RKO (cell line): ENCODE data around the gene NIN.

Experiments
- DNase-seq: peaks from one replicate; pipeline ENCODE4 v3.0.0-alpha.2; 2016; ENCODE audit warnings: low spot score

Gene NIN

DNA sequence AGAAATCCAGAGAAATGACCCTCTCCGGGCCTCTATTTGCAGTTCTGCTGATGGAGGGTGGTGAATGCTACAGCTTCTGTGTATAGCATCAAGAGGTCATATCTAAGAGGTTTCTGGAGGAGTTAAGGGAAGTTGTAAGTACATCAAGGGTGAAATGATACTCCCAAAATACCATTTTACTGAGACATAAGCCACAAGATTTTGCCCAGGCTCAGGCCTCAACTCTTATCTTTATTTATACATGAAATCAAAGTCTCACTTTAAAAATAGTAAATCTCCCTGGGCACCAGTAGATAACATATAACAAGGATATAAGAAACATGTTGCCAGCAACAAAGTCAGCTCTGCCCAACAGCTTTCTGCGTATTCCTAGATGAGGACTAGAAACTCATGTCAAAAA lies 40.4 kb downstream of the NIN start:
- DNase-seq, result no peak

DNA sequence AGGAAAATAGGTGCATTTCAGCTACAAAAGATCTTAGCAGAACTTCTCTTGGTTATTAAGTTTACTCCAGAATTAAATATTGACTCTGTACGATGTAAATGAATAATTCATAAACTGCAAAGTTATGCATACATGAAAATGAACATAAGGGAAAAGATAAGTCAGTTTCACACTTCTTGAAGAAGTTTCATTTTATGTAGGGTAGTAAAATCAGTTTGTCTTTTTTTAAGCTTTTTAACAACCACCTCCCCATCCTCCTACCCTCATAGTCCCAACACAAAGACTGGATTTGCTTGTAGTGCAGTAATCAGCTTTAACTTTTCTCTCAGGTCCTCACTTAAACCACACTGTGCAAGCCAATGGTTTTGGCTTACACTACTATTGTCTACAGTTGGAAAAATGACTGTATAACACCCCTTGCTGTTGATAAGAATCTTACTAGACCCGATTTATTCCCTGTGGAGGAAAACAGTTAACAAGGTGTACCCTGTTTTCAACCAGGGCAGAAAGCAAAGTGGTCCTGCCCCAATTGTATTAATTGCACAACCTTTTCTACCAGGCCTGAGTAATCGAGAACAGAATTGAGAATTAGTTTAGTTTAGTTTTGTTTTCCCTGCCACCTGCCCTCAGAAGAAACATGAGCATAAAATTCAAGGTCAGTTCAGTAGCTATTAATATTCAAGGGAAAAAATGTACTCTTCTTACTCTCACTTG lies 44.1 kb downstream of the NIN start:
- DNase-seq, result no peak

DNA sequence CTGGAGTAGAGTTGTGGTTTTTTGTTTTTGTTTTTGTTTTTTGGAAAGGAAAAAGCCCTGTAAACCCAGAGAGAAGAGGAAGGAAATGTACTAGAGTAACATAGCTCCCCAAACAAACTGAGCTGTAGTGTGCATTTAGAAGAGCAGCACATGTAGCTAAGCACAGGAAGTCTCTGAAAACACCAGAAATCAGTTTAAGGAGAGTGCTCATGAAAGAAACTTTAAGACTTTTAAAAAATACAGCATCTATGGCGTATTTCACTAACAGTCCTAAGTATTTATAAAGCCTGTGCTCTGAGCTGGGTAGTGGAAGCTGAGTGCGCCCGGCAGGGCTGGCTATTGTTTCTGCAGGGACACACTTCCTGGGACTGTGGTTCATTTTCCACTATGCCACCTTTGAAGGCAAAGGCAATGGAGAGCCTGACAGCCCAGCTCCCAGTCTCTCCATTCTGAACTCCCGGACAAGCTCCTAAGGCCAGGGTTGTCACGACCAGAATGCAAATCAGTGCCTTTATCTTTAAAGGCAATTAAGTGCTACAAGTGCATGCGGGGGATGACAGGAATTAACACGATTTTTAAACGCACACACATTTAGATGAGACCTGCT lies 45.4 kb downstream of the NIN start:
- no peak for DNase-seq

DNA sequence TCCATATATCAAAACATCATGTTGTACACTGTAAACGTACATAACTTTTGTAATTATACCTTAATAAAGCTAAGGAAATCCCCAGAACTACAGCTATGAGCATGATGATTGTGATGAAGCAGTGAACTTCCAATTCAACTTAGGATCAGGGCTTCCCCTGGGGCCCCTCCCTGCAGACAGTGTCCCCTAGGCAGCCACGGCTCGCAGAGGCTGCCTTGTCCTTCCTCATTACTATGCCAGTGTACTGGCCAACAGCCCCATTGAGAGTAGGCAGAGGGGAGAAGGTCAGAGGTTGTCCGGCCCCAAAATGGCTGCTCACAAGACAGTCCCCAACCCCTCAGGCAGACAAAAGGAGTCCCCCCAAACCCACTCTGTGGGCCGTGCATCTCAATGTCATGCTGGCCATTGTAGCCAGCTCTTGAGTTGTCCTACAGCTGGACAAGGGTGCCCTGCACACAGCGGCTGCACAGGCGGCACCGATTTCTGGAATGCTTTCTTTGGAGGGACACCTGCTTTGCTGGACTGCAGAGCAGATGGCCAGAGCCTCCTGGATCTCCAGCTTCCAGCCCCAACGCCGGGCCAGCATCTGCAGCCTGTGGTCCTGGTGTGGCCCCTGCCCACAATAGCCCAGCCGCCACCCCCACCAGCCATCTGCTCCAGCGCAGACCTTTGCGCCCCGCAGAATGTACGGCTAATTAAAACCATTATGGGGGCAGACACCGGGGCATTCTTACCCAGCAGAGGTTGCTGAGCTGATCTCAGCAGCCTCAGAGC lies 46.1 kb downstream of the NIN start:
- DNase-seq, result no peak

DNA sequence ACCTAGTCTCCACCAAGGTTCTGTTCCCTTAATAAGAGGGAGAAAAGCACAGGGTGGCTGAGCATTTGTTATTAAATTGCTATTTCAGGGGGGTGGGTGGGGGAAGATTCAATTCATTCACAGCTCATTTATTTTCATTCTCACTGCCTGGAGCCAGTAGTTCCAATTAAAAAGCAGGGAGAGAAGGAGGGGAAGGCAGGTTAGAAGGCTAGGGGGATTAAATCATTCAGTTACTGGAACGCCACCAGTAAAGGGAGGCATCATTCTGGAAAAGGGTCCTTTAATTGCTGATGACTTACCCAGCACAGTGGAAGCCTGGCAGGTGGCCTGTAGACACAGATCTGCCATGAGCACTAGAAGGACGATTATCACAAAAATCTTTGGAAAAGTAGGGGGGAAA lies 47.4 kb downstream of the NIN start:
- no peak for DNase-seq

DNA sequence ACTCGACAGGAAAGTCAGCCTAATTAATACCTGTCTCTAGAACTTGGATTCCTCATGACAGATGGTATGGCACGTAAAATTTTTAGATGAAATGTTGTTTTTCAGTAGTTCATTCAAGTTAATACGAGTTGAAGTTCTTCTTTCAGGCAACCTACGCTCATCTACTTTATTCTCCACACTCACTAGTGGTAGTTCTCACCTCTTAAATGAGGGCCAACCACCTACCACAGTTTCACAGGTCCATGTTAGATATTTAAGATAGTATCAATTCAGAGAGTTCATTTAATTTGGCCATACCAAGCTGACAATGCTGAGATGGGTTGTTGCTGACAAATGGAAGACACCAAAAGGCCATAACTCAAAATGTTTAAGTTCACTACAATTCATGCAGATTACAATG lies 50.6 kb downstream of the NIN start:
- no peak for DNase-seq

DNA sequence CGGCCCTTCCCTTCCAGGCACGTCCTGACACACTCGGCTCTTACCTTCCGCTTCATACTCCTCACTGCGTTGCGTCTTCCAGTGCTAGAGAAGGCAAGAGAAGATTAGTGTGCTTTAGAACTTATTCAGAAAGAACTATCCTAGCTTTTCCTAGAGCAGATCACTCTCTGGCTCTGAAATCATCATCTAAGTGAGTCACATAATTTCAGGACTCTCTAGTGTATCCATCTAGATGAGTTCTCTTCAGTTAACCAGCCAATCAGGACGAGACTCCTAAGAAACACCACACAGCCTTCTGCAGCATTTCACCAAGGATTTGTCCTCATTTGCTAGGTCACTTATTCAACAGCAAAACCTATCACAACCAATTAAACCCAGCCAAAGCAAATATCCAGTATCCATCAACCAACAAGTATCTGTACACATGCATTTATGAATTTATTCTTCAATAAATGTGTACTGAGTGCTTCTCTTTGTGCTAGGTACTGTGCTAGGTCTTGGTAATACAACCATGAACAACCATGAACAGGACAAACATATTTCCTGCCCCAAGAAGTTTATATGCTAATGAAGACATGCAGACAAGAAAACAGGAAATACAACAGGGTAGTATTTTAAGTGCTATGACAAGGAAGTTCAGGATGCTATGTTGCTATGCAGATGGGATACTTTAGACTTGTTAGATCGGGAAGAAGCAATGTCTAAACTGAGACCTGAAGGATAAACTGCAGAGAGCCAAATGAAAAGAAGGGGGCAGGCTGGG lies 52.1 kb downstream of the NIN start:
- peak; percentile 22 for DNase-seq

DNA sequence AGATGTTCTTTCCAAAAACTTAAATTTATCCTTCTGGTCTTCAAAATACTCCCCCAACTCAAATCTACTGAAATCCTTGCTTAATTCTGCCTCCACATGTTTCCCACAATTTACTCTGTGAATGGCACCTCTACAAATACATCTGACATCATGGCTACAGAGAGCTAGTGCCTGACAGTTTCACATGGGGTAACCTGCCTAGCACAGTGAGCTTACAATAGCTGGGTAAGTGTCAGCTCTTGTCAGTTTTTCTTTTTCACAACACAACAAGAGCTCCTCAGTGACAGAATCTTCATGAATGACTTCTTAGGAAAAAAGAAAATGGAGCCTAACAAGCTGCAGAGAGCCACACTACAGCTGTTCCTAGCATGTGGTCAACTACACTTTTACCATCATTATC lies 54.4 kb downstream of the NIN start:
- DNase-seq, result no peak

DNA sequence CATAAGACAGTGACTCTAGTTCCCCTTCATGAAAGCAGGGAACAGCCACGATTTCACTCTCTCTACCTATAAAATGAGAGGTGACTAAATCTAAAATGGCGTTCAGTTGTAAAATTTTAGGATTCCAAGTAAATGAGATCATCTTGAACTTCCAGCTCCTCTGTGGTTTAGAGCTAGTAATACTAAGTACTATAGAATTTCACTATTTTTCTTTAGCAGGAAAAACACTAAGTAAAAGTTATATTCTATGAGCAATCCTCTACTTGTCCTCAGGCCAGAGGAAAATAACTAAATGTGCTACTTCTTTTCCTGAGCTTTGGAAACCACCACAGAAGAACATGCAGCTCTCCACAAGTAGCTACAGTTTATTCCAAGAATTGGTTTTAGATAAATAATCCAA lies 55.6 kb downstream of the NIN start:
- DNase-seq, result peak; percentile 75

DNA sequence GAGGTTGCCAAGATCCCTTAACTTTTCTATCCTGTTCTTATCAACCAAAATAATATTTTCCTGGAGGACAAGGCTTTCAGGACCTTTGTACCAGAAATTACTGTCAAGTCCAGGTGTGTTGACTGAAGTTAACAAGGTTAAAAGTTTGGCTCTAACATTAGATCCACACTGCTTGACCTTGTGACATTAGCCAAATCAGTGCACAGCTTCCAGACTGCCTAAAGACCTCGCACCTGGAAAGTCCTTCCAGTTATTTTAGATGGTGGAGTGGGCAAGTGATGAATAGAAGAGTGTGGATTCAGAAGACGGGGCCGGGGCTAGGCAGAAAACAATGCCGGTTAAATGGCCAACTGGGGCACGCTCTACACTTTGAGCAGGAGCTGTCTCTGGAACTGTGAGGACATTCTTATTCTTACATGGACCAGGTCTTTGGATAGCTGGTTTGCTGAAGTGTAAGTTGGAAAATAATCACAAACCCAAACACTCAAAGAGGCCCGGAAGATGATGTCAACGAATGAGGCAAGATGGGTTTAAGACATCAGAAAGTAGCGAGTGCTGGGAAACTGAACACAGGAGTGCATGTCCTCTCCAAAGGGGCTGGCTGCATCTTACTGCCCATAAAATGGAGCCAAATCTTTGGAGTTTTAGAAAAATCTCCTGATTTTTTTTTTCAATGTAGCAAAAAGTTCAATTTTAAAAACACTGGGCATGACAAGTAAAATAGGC lies 56.3 kb downstream of the NIN start:
- DNase-seq, result no peak

DNA sequence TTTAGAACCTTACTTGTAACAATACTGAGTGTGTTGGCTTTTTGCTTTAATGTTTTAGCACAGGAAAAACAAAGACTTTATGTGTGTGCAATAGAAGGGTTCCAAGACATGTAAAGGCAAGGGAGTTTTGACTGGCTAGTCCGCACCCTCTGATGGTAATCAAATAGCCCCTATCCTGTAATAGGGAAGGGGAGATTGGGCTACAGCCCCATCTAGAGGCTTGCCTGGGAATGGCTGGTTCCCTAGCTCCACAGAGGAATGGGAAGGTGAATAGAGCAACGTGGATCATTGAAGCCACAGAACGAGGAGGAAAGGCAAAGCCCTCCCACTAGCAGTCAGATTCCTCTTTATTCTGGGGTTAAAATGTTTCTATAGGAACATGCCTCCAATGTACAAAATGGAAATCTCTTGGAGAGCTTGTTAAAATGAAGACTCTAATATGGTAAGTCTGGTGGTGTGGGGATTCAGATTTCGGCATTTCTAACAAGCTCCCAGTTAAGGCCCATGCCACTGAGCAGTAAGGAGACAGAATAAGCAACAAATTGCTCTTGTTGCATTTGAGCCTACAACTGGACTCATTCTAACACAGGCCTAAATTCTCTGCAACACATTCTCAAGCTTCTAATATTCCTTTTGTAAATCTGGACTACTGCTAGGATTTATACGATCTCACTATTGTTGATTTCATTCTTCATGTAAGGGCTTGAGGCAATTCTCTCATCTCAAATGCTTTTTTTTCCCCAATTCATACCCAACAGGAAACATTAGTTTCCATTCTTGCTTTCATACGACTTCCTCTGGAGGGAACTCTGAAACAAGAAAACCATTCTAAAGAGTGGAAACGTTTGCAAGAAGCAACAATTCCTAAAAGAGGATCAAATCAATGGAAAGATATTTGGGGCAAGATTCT lies 57.1 kb downstream of the NIN start:
- DNase-seq, result no peak

DNA sequence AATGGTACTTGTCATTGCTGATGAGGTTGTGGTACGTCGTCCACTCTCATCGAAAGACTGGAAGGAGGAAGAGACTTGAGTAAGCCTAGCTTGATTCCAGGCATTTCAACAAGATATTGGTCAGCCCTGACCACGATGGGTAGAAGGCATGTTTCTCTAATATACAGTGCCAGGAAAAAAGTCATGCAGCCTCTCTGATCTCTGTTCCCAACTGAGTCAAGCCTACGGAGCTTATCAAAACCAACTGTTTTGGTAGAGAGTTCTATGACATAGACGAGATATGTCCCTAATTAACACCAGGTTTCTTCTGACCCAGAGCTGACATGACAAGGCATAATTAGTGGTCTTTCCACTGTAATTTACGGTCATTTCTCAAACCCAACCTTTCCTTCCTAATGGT lies 58.5 kb downstream of the NIN start:
- no peak for DNase-seq

DNA sequence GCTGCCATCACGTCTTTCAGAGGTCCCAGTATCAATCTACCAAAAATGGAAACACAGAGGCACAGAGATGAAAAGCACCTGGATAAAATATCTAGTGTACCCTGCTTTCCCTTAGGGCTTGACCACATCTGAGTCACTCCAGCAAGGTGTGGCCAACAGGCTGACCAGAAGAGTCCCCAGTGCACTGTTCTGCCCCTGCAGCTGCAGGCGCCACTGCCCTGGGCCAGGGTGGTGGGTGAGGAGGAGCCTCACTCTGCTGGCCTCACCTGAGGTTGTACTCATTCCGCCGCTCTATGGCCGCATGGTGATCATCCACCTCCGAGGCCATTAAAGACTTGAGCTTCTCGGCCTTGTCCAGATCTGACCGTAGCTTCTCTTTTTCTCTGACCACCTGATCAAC lies 60.4 kb downstream of the NIN start:
- DNase-seq, result no peak

DNA sequence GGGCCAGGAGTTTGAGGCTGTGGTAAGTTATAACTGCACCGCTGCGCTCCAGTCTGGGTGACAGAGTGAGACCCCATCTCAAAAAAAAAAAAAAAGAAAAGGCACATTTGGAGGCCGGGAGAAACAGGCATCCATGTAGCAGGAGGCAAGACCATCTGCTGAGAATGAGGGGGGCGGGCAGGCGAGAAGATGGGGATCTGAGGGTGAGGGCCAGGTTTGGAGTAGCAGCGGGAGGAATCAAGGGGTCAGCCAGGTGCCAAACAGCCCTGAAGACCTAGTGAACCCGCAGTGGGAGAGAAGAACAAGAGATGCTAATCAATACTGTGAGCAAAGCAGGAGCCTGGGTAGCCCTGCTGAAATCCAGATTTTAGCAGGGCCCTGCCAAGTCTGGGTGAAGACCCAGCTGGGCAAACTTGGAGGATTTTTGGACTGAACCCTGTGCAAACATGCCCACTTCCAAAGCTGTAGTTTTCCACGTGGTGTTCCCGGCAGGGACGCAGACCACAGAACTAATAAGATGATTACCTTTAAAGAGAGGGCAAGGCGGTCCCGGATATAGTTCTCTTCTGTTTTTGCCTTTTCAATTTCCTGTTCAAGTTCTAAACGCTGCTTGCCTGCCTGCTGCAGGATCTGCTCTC lies 61.0 kb downstream of the NIN start:
- DNase-seq, result no peak

DNA sequence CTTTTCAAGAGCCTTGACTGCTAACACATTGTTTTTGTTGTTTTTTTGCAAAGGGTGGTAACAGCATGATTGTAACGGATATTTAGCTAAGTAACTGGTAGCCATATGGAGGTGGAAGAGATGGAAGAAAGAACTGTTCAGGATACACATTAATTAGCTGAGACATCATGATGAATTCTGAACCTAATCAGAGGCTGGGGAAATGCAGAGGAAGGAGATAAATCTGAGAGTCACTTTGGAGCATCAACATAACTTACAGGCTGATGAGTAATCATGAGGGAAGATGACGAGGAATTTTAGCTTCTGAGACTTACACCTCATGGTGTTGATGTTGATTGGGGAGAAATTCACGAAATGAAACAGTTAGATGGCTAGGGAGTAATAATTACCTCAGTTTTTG lies 62.3 kb downstream of the NIN start:
- peak; percentile 47 for DNase-seq

DNA sequence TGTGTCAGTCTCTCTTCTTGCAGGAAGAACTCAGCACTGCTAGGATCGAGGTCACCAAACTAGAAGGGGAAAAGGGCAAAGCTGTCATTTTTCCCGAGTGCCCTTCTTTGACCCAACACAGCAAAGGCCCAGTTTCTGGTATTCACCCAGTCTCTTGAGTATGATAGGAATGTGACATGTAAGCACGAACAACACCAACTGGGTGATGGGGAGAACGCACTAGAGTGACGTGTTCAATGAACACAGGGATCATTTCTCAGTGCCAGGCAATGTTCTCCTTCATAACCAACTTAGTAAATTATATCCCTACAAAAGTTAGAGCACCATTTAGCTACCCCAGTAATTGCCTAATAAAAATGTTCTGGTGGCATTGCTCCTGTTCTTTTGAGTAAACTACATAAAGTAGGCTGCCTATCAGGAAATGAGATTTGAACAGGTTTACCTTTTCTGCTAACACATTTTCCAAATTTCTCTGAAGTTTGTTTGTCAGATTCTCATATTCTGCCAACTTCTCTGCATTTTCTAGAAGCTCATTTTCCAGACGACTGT lies 64.5 kb downstream of the NIN start:
- DNase-seq, result no peak

DNA sequence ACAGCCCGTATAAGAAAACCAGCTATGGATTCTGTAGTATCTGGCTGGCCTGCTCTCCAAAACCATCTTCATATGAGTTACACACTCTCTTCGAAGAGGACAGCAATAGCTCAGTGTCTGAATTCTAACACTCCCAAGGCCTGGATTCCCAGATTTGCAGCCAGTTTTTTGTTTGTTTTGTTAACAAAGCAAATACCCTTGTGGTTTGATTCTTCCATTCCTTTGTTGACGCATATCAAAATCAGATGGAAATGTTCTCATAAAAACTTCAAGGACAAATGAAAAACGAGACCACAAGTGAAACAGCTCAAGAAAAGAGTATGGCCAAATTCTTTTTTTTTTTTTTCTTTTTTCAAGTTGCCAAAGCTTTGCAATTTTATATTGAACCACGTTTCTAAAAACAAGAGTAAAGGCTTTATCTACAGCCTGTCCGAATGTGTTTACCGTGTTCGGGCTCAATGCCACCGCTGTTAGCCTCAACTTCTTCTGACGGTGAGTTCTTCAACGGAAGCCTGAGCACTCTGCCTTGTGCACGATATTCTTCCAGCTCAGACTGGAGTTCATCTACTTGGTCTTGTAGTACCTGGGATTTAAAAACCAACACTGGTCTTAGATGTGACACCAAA lies 67.5 kb downstream of the NIN start:
- DNase-seq, result no peak

DNA sequence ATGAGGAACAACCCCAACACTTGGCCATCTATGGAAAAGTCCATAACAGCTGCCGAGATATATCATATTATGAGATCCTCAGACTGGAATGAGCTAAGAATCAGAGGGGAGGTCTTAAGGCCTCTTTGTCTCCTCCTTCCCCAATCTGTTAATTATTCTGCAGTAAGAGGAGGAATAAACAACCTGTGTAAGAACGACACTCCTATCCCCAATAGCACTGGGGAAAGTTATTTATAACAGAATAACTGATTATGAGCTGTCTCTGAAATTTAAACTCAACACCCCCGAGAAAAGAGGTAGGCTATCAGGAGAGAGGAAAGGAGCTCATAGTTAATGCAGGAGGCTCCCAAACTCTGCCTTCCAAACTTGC lies 68.0 kb downstream of the NIN start:
- no peak for DNase-seq
